IPS-15b (cell line): Measurements from ENCODE around the gene HOXD12.

Experiments used
- H3K27me3 ChIP-seq: one replicate; pipeline ENCODE4 v1.6.1; 2013; ENCODE audit warnings: low read length; ENCODE audit not compliant: control insufficient read depth, insufficient read depth
- H3K36me3 ChIP-seq: one replicate; pipeline ENCODE4 v1.6.1; 2013; ENCODE audit warnings: low read length; ENCODE audit not compliant: control insufficient read depth, insufficient read depth
- H3K4me1 ChIP-seq: one replicate; pipeline ENCODE4 v1.6.1; 2013; ENCODE audit warnings: mild to moderate bottlenecking, low read length; ENCODE audit not compliant: control insufficient read depth, insufficient read depth
- H3K4me3 ChIP-seq: one replicate; pipeline ENCODE4 v1.5.1; 2013; ENCODE audit warnings: low read depth, low read length
- H3K9ac ChIP-seq: one replicate; pipeline ENCODE4 v1.6.1; 2013; ENCODE audit warnings: low read depth, mild to moderate bottlenecking, low read length
- H3K9me3 ChIP-seq: one replicate; pipeline ENCODE4 v1.6.1; 2013; ENCODE audit warnings: mild to moderate bottlenecking, low read length; ENCODE audit not compliant: control insufficient read depth, insufficient read depth

The HOXD12 gene

GRCh38 chr2:176074919-176075425 is 24.6 kb upstream of the HOXD12 start:
- Histone ChIP-seq H3K4me1 (peaks cover 3% of the 10 kb centered on the region), H3K27me3 (peaks cover 98% of the 10 kb centered on the region), H3K4me3 (peak overlapping the region; percentile 1), H3K36me3 (no peaks in the 10 kb centered on the region), H3K9ac (no peak overlapping the region), H3K9me3 (no peaks in the 10 kb centered on the region)

- no peaks in the 10 kb centered on the region for H3K36me3 ChIP-seq
- peaks cover 3% of the 10 kb centered on the region for H3K4me1 ChIP-seq
- H3K9me3 ChIP-seq = no peaks in the 10 kb centered on the region
- H3K9ac ChIP-seq = no peak overlapping the region
- peaks cover 95% of the 10 kb centered on the region for H3K27me3 ChIP-seq
- peak overlapping the region; percentile 1 for H3K4me3 ChIP-seq
Measured at GRCh38 chr2:176075481-176075880, 24.1 kb upstream of the HOXD12 start.

GRCh38 chr2:176076063-176076462 is 23.5 kb upstream of the HOXD12 start:
- H3K36me3 ChIP-seq = no peaks in the 10 kb centered on the region
- H3K9me3 ChIP-seq = no peaks in the 10 kb centered on the region
- no peak overlapping the region for H3K9ac ChIP-seq
- H3K4me3 ChIP-seq = no peak overlapping the region
- H3K4me1 ChIP-seq = peaks cover 3% of the 10 kb centered on the region
- peaks cover 95% of the 10 kb centered on the region for H3K27me3 ChIP-seq

GRCh38 chr2:176076796-176077195 is 22.8 kb upstream of the HOXD12 start:
- Histone ChIP-seq H3K36me3 (no peaks in the 10 kb centered on the region), H3K9me3 (no peaks in the 10 kb centered on the region), H3K4me1 (peaks cover 3% of the 10 kb centered on the region), H3K4me3 (no peak overlapping the region), H3K27me3 (peaks cover 95% of the 10 kb centered on the region), H3K9ac (no peak overlapping the region)

- Histone ChIP-seq H3K9ac (no peak overlapping the region), H3K9me3 (no peaks in the 10 kb centered on the region), H3K36me3 (no peaks in the 10 kb centered on the region), H3K4me1 (peaks cover 3% of the 10 kb centered on the region), H3K27me3 (peaks cover 95% of the 10 kb centered on the region), H3K4me3 (peak overlapping the region; percentile 36)
Measured at GRCh38 chr2:176078541-176079284, 20.9 kb upstream of the HOXD12 start.

GRCh38 chr2:176079285-176079830 is 20.2 kb upstream of the HOXD12 start:
- no peaks in the 10 kb centered on the region for H3K9me3 ChIP-seq
- no peaks in the 10 kb centered on the region for H3K36me3 ChIP-seq
- H3K4me3 ChIP-seq = peak overlapping the region; percentile 36
- peaks cover 95% of the 10 kb centered on the region for H3K27me3 ChIP-seq
- peaks cover 3% of the 10 kb centered on the region for H3K4me1 ChIP-seq
- no peak overlapping the region for H3K9ac ChIP-seq

GRCh38 chr2:176079831-176080539 is 19.6 kb upstream of the HOXD12 start:
- Histone ChIP-seq H3K27me3 (peaks cover 95% of the 10 kb centered on the region), H3K9ac (no peak overlapping the region), H3K4me1 (peaks cover 3% of the 10 kb centered on the region), H3K9me3 (no peaks in the 10 kb centered on the region), H3K4me3 (peak overlapping the region; percentile 43), H3K36me3 (no peaks in the 10 kb centered on the region)

- Histone ChIP-seq H3K9ac (no peak overlapping the region), H3K4me3 (peak overlapping the region; percentile 43), H3K9me3 (no peaks in the 10 kb centered on the region), H3K4me1 (peaks cover 3% of the 10 kb centered on the region), H3K27me3 (peaks cover 95% of the 10 kb centered on the region), H3K36me3 (no peaks in the 10 kb centered on the region)
Measured at GRCh38 chr2:176080540-176081375, 18.8 kb upstream of the HOXD12 start.

DNA sequence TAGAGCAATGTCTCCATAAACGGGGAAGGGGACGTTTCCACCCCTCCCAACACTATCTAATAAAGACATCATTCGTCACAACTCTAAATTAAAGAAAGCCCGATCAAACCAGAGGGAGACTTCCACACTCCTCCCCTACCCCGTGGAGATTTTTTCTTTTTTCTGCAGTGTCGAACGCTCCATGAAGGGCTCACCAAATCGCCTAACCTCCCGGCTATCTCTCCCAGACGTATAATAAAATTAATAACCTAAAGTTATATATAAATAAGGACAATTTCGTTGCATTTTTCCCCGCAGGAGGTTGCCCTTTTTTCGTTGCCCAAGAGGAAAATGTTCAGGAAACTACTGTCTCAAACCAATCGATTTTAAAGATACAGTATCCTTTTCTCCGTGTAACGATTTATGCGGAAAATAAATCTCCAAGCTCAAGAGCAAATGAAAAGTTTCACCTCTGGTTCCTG is 18.2 kb upstream of the HOXD12 start:
- H3K36me3 ChIP-seq = no peaks in the 10 kb centered on the region
- H3K9ac ChIP-seq = no peak overlapping the region
- H3K4me1 ChIP-seq = peaks cover 3% of the 10 kb centered on the region
- peak overlapping the region; percentile 43 for H3K4me3 ChIP-seq
- H3K9me3 ChIP-seq = no peaks in the 10 kb centered on the region
- H3K27me3 ChIP-seq = peaks cover 95% of the 10 kb centered on the region

DNA sequence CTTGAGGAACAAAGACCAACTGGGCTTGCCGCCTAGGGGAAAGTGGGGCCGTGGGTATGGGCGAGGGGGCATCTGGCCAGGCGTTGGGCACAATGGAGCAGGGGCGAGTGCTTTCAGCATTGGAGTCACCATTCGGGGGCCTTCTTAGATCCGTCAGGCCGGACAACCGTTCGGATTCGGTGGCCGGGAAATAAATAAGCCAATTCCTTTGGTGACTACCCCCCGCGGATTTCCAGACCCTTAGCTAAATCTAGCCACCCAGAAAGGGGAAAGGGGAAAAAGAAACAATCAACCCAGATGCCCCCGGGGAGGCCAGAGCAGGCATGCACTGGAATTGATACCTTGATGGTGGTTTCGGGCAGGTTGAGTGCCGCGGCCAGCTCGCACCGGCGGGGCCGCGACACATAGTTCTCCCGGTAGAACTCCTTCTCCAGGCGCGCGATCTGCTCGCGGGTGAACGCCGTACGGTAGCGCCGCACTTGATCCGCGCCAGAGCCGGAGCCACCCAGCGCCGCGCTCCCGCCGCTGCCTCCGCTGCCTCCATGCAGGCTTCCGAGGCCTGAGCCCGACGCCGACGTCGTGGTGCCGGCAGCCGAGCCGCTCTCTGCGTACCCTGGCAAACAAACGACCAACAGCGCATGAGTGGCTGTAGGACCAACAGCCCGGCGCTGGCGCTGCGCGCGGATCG is 17.6 kb upstream of the HOXD12 start:
- no peak overlapping the region for H3K9ac ChIP-seq
- no peaks in the 10 kb centered on the region for H3K36me3 ChIP-seq
- H3K4me1 ChIP-seq = peaks cover 3% of the 10 kb centered on the region
- no peaks in the 10 kb centered on the region for H3K9me3 ChIP-seq
- peak overlapping the region; percentile 18 for H3K4me3 ChIP-seq
- H3K27me3 ChIP-seq = peaks cover 95% of the 10 kb centered on the region

DNA sequence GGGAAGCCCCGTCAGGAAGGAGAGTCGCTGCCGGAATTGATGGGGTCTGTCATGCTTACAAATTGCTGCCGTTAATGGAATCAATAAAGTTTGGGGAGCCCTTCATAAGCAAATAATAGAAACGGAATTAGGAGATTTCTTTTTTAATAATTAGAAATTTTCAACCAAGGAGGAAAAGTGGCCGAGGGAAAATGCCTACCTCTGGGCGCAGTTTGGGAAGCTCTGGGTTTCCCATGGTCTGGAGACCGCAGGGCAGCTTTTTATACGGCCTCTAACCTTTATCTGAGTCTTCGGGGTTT is 17.1 kb upstream of the HOXD12 start:
- peak overlapping the region; percentile 18 for H3K4me3 ChIP-seq
- H3K9me3 ChIP-seq = no peaks in the 10 kb centered on the region
- no peaks in the 10 kb centered on the region for H3K36me3 ChIP-seq
- peaks cover 3% of the 10 kb centered on the region for H3K4me1 ChIP-seq
- H3K27me3 ChIP-seq = peaks cover 95% of the 10 kb centered on the region
- no peak overlapping the region for H3K9ac ChIP-seq
